HG02943 (cell line): Measurements from ENCODE around the gene TMEM151A.
A peak's percentile ranks its signal among the peaks of the same experiment; 100 is the strongest.

Experiments
- ATAC-seq: cut with Tn5 transposase; IDR thresholded peaks from one replicate; pipeline ENCODE4 v1.9.1; 2021; ENCODE audit warnings: mild to moderate bottlenecking, low read depth, moderate library complexity; ENCODE audit not compliant: unreplicated experiment

Gene TMEM151A

DNA sequence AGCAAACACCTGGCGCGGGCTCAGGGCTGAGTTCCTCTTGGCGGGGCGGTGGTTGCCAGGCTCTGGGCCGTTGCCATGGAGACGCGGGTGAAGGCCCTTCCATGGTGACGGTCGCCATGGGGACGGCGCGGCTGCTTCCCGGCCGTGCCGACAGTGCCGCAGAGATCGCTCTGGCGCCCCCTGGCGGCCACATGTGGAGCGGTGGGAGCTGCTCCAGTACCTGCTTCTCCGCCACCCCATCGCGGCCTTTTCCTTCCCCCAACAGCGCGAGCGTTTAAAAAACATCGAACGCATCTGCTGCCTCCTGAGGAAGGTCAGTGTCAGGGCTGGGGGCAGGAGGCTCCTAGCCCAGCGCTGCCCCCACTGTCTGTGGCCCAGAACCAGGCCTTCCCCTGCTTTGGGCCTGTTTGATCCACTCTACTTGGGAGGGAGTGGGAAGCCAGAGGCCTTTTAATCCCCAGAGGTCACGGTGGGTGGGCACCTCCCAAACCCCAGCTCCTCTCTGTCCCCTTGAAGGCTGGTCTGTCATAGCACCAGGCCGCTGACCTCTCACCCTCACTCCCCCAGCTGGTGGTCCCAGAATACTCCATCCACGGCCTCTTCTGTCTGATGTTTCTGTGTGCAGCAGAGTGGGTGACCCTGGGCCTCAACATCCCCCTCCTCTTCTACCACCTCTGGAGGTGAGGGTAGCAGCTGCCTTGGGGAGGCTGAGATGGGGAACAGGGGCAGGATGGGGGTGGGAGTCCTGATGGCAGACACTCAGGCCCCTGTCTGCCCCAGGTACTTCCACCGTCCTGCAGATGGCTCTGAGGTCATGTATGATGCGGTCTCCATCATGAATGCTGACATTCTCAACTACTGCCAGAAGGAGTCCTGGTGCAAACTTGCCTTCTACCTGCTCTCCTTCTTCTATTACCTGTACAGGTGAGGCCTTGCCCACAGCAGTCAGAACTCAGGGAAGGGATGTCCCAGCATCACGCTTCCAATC is 8.9 kb upstream of the TMEM151A start:
- peak; percentile 74 for ATAC-seq

GRCh38 chr11:66283461-66284105 is 8.1 kb upstream of the TMEM151A start:
- no peak for ATAC-seq

- ATAC-seq: no peak
Observed at GRCh38 chr11:66284526-66285078, 7.1 kb upstream of the TMEM151A start.

DNA sequence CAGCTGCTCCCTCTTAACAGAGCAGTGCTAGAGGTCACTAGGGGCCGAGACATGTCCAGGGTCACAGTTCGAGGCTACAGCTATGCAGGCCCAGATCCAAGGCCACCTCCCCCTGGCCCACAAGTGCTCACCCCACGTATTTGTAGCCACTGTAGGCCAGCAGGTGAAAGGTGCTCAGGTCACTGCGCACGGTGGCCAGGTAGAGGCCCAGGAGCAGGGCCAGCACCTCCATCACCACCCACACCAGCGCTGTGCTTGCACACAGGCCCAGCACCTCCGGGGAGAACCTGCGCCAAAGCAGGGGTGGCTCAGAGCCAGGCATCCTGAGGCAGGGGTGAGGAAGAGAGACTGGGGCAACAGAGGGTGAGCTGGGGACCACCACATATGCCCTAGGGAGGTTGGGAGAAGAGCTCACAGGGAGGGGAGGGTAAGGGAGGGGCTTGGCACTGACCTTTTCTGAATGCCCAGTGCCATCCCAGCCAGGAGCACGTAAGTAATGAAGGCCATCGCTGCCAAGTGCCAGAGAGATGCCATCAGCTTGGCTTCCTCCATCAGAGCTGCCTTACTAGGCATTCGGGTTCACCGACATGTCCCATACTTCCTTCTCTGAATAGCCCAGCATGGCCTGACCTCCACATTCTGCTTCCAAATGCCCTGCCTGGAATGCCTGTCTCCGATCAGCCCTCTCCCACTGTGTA is 6.3 kb upstream of the TMEM151A start:
- ATAC-seq: no peak

DNA sequence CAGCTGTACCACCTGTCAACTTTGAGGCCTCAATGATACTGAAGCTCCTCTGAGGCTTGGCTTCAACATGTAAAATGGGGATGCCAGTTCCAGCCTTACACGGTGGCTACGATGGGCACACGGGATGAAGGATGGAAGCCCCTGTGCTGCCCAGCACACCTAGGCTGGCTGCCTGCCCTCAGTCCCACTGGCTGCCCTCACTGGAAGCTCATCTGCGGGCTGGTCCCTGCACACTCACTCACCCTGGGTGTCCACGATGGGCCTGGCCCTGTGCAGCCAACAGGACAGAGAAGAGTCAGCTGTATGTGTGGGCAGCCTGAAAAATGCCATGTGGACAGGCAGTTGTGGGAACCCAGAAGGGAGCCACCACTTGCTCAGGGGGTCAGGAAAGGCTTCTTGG is 5.0 kb upstream of the TMEM151A start:
- no peak for ATAC-seq

- ATAC-seq: no peak
Observed at GRCh38 chr11:66287211-66287888, 4.3 kb upstream of the TMEM151A start.

DNA sequence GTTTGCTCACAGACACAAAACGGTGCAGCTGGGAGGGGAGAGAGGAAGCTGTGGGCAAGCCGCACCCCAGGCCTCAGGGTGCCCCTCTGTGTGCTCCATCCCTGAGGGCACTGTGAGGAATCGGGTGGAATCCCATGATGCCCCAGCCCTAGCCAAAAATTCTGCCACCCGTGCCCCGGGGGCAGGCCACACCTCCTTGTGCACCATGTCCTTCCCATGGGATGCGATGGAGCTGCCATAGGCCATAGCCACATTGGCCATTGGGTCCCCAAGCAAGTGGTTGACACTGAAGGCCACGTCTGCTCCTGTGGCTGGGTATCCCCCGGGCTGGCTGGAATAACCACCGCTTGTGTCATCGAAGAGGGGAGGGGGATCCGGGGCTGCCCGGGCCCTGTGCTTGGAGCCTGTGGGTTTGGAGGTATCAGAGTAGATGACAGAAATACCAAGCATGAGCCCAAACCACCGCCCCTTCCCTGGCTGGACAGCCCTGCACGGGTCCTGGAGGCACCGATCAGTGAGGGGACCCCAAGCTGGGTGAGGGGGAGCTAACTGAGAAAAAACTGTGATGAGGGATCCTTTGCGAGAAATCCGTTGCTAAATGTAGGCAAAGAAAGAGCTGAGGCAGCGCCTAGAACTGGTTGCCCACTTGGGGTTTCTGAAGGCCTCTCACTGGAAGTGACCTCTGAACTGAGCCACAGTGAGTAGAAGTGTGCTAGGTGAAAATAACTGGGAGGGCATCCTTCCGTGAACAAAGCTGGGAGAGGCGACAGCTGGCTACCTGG is 3.6 kb upstream of the TMEM151A start:
- no peak for ATAC-seq

DNA sequence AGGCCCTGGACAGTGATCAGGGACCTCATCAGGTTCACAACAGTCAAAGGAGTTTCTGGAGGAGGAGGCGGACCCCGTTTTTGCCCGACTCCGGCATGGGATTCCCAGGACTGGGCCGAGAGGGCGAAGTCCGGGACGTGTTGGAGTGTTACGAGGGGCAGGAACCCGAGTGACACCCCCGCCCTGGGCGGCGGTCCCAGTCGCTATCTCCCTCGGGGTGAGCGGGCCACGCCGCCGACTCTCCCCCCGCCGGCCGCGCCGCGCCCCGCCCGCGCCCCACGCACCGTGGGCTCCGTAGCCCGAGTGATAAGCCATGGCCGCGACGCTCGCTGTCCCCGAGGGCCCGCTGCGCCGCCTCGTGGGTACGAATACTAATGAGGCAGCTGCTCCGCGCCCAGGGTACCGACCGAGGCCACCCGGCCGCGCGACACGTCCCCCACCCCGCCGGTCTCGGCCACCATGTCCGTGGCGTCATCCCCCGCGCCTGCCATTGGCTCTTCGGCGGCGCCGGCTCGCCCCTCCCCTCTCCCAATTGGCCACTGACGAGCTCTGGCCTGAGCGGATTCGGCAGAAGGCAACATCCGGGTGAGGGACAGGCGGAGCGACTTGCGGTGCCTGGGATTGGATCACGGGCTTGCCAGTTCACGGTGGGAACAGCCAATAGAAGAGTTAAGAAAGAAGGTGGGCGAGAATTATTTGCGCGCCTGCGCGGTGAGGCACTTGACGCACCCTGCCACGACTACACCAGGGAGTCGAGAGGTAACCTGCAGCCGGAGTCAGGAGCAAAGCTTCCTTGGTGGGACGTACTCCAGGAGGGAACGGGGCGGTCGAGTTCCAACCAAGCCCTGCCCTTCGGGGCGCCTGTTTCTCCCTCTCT is 2.8 kb upstream of the TMEM151A start, which contains the start of gene YIF1A:
Gene YIF1A, minus strand, starts transcription at position 473 of the 877 bp plus-strand sequence. Its CDS starts 158 bp downstream, at position 315.
- ATAC-seq: peak; percentile 83

GRCh38 chr11:66289548-66290329 is 2.0 kb upstream of the TMEM151A start:
- peak; percentile 37 for ATAC-seq

DNA sequence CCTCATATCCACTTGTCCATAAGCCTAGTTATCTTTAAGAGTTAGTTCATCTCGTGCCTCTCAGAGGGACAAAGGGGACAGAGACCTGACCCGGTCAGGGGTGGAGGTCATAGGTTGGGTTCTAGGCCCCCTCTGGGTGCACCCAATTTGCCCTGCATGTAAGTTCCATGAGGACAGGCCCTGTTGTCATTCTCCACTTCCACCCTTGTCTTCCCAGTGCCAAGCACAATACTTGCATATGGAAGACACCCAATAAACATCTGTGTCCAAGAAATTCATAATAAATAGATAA is 1.4 kb upstream of the TMEM151A start:
- ATAC-seq: no peak

DNA sequence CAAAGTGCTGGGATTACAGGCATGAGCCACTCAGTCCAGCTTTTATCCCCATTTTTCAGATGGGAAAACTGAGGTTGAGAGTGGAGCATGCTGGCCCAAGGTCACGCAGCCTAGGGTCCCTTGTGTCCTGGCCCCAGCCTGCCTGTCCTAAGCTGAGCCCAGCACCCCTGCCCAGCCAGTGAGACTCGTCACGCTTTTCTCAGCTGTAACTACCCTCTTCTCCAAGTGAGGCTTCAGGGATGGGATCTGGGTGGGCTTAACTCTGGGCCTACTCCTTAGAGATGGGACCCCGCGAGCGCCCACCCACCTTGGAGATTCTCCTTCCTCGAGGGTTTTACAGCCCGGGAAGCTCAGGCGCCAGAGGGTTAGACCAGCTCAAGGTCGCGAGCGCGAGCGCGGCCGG is 390 bp upstream of the TMEM151A start:
- no peak for ATAC-seq

GRCh38 chr11:66292543-66293332 is 1.0 kb downstream of the TMEM151A start:
- ATAC-seq: no peak

- ATAC-seq: no peak
Observed at GRCh38 chr11:66293352-66293751, 1.7 kb downstream of the TMEM151A start.

DNA sequence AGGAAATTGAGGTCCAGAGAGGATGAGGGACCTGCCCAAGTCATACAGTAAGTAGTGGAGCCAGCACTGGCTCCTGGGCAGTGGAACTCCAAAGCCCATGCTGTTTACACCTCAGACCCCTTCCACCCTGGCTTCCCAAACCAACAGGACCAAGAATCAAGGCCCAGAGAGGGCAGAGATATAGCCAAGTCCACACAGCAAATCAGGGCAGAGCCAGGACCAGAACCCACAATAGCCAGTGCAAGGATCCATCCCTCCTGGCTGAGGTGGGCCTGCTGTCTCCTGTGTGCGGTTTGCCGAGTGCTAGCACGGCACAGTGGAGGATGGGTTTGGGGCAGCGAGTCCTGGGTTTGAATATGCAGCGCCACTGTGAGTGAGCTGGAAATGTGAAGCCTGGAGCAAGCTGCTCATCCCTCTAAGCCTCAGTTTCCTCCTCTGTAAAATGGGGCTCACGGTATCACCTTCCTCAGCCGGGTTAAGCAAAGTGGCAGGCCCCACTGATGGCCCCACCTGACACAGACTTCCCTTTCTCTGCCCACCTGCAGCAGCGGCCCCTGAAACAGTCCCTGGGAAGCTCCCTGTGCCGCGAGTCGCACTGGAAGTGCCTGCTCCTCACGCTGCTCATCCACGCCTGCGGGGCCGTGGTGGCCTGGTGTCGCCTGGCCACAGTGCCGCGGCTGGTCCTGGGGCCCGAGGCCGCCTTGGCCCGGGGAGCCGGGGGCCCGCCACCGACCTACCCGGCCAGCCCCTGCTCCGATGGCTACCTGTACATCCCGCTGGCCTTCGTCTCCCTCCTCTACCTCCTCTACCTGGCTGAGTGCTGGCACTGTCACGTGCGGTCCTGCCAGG is 2.3 kb downstream of the TMEM151A start:
- no peak for ATAC-seq

DNA sequence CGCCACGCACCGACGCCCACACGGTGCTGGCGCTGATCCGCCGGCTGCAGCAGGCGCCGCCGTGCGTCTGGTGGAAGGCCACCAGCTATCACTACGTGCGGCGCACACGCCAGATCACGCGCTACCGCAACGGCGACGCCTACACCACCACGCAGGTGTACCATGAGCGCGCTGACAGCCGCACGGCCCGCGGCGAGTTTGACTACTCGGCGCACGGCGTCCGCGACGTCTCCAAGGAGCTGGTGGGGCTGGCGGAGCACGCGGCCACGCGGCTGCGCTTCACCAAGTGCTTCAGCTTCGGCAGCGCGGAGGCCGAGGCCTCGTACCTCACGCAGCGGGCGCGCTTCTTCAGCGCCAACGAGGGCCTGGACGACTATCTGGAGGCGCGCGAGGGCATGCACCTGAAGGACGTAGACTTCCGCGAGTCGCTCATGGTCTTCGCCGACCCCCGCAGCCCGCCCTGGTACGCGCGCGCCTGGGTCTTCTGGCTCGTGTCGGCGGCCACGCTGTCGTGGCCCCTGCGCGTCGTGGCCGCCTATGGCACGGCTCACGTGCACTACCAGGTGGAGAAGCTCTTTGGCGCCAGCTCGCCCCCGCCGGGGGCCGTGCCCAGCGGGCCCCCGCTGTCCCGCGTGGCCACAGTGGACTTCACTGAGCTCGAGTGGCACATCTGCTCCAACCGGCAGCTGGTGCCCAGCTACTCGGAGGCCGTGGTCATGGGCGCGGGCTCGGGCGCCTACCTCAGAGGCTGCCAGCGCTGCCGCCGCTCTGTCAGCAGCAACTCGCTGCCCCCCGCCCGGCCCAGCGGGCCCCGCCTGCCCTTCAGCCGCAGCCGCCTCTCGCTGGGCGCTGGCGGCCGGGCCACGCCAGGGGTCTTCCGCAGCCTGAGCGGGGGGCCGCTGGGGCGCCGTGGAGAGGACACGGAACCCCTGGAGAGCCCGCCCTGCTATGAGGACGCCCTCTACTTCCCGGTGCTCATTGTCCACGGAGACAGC is 3.2 kb downstream of the TMEM151A start:
- no peak for ATAC-seq
